GM21723 (cell line): ENCODE results near the gene MAPK10.
"Not testable (repeated sequence)": the region's sequence is repeated elsewhere in the genome, so short reads cannot be mapped to it uniquely, and the experiment has no call there.

Experiments used
- ATAC-seq: cut with Tn5 transposase; IDR thresholded peaks from one replicate; pipeline ENCODE4 v1.9.1; 2021; ENCODE audit warnings: mild to moderate bottlenecking, moderate library complexity; ENCODE audit not compliant: unreplicated experiment

MAPK10 gene

GRCh38 chr4:85994576-85994975 lies 365.3 kb downstream of the MAPK10 start:
- no peak for ATAC-seq

DNA sequence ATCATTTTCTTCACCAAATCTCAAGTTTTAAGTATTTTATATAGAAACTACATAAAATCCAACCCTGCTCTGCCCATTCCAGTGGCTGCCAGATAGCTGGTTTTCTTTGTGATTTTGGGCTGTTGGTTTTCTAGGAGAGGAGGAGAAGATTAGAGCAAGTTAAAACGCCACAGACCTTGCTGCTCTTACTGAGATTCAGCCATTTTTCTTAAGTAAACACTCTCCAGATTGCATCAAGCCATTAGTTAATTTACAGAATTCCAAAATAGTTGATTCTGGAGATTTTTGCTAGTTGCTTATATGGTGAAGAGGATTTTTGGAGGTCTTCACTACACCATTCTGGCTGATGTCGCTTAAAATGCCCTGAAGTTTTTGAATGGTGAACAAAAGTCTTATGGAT lies 366.2 kb downstream of the MAPK10 start:
- ATAC-seq: no peak

- ATAC-seq: no peak
Measured at GRCh38 chr4:85986266-85986665, 373.6 kb downstream of the MAPK10 start.

DNA sequence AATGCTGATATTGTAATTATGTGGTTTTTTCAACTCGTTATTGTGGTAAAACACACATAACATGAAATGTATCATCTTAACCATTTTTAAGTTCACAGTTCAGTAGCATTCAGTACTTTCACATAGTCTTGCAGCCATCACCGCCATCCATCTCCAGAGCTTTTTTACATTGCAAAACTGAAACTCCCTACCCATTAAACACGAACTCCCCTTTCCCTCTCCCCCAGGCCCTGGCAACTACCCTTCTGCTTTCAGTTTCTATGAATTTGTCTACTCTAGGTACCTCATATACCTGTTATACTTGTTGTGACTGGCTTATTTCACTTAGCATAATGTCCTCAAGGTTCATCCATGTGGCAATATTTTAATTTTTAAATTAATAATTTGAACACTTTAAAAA lies 380.6 kb downstream of the MAPK10 start:
- ATAC-seq: peak; percentile 73

GRCh38 chr4:85970535-85970934 lies 389.3 kb downstream of the MAPK10 start:
- no peak for ATAC-seq

DNA sequence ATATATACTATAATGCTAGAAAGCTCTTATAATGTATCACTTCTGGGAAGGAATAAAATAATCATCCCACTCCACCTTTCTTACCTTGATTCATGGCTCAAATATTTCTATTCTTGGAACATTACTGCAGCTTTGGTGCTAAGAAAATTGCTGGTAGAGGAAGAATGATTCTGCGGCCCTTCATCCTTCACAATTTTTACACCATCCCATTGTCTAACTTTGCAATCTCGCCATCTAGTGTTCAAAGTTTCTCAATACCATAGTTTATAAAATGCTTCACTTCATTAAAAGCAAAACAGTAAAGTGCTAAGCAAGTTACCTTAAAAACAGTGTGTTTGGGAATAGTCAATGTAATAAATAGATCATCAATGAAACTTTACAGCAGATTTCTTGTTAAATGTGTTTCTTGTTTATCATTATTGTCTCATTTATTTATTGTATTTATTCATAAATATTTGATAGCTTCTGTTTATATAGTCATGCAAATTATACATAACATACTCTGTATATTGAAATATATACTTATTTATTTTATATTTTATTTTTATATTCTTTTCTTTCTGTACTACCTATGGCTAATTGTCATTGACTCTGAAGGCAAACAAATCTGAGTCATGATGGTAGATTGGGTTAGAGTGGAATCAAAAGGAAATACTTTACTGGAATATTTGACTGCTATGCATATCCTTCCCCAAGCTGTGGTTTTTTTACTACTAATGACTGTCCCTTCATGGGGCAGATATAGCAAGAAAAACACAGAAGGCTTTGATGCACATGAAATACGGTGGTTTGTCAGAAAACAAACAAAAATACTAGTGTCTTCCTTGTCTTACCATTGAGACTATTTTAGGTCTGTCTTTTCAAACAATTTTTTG lies 390.7 kb downstream of the MAPK10 start:
- peak; percentile 82 for ATAC-seq

- no peak for ATAC-seq
Measured at GRCh38 chr4:85967872-85968271, 392.0 kb downstream of the MAPK10 start.

DNA sequence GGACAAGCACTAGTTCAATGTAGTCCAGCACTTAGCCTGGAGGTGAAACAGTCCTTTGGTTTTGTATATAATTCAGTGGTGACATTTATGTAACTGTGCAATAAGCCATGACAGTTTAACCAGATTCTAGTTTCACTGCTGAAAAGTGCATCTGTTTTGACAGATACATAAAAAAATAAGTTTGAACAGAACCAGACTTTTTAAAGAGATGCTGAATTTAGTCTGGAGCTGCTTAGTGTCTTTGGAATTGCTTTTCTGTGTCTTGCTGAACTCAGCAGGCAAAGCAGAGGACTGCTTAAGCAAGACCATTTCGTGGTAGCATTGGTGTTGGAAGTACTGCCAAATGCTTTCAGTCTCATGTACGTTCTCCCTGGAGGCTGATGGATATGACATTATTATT lies 393.5 kb downstream of the MAPK10 start:
- no peak for ATAC-seq

DNA sequence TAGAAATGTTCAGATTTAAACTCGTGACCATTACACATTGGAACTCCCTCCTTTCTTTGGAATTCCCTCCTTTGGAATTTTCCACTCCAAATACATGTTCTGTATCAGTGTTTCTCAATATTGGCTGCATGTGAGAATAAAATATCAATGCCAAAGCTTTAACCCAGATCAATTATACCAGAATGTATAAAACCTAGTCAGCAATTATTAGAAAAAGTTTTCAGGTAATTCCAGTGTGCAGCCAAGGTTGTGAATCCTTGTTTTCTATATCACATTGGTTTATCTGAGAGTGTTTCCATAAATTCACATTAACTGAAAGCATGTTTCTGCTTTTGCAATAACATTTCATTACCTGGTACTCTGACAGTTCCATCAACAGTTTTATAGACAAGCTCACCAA lies 394.3 kb downstream of the MAPK10 start:
- ATAC-seq: no peak

- ATAC-seq: not testable (repeated sequence)
Measured at GRCh38 chr4:85965017-85965416, 394.8 kb downstream of the MAPK10 start.

- no peak for ATAC-seq
Measured at GRCh38 chr4:85964298-85964697, 395.6 kb downstream of the MAPK10 start.

- ATAC-seq: no peak
Measured at GRCh38 chr4:85963231-85963630, 396.6 kb downstream of the MAPK10 start.

GRCh38 chr4:85961887-85962286 lies 398.0 kb downstream of the MAPK10 start:
- ATAC-seq: no peak

DNA sequence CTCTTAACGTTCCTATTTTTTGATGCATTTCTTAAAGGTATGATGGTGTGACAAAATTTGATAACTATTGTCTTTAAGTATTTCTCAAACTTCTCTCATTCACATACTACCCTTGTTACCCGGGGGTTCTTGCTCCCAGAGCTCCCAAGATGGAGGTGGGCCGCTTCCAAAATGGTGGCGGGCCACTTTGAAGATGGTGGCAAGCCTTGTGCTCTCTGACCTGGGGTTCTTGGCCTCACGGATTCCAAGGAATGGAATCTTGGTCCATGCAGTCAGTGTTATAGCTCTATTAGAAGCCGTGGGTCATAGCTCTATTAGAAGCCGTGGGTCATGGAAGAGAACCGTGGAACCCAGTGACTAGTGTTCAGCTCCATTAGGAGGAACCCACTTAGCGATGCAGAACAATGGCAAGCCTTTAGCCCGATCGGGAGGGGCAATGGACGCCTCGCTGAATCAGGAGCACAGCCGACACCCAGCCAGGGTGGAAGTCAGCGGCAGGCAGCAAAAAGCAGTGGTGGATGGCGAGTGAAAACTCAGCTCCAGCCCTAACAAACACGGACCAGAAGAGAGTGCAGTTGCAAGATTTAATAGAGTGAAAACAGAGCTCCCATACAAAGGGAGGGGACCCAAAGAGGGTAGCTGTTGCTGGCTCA lies 403.4 kb downstream of the MAPK10 start:
- ATAC-seq: no peak

DNA sequence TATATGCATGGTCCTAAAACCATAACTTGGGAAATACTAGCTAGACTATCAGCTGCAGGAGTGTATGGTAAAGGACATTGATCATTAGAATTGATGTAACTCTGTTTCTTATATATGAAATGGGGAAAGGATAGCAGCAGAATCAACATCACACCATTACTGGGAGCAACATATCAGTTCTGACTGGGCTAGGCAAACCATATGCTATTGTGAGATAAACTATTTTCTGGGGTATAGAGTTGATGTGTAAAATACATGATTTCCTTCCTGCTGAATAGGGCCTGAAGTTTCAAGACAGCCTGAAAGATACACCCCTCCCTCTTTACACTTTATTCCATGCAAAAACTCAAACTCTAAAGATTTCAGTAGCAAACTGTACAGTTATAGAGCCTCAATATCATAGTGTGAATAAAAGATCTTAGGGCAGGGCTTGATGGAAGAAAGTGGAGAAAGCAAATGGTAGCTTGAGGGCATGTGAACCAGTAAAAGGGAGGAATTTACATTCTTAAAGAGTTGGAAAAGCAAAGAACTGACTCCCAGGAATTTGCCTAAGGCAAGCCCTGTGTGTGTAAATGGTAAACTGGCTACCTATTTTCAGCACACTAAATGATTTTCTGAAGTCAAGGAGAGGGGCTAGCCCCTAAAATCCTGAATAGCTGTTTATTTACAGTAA lies 404.1 kb downstream of the MAPK10 start:
- no peak for ATAC-seq

DNA sequence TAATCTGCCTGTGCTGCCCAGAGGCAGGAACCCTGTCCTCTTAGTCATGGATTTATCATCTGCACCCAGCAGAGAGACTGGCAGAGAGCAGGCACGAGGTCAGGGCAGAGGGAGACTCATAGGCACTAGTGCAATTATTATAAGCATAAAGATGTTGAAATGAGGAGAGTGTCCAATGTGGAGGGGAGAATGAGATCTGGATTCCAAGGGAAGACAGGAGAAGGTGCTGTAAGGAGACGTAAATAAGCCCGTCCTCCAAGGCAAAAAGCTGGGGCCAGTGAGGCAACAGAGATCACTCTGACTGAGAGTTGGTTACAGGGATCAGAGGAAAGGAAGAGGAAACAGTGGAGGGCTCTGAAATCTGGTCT lies 406.2 kb downstream of the MAPK10 start:
- no peak for ATAC-seq

DNA sequence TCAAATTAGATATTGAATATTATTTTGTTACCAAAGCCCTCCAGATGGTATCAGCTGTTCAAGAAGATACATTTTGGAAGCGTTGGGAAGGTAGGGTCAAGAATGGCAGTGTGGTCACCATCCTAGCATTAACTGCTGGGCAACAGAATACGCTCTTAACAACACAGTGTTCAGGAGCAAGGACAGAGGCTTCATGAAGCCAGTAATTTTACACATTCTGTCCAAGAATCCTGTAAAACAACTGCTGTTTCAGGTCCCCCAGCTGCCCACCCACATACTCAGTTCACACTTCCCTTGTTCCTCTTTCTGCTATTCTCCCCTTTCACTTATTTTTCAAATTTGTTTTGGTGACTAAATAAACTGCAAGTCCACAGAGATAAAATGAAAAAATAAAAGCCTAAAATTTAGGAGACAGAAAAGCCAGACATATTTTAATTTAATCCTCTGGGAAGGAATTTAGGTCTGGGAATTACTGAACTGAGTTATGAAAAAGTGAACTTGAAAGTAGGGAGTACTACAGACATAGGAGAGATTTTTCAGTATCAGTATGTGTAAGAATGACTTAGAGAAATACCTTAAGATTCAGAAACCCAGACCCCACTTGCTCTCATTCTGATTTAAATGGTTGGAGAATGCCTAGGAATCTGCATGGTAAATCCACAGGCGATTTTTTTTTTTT lies 406.7 kb downstream of the MAPK10 start:
- ATAC-seq: no peak

GRCh38 chr4:85952528-85952927 lies 407.3 kb downstream of the MAPK10 start:
- ATAC-seq: no peak

GRCh38 chr4:85951099-85951498 lies 408.8 kb downstream of the MAPK10 start:
- ATAC-seq: no peak

GRCh38 chr4:85946821-85947220 lies 413.0 kb downstream of the MAPK10 start:
- no peak for ATAC-seq

DNA sequence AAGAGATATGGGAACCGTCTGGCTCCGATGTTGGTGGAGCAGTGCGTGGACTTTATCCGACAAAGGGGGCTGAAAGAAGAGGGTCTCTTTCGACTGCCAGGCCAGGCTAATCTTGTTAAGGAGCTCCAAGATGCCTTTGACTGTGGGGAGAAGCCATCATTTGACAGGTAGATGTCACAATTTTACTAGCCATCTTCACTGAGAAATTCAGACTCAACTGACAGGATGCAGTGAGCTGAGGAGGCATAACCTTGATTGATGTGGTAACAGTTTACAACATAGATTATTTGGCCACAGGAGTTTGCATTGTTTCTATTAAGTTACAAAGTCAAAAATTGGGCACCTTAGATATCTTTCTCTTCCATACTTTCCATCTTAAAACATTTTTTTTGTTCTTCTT lies 417.7 kb downstream of the MAPK10 start:
- ATAC-seq: no peak
